NCI-H2196 (cell line): ENCODE measurements around the gene B3GNT4.
"Not testable (repeated sequence)": the region's sequence is repeated elsewhere in the genome, so short reads cannot be mapped to it uniquely, and the experiment has no call there.

Experiments used
- DNase-seq: peaks from one replicate; lab custom pipeline; 2025; ENCODE audit not compliant: unreplicated experiment; lab: John Stamatoyannopoulos, UW

The B3GNT4 gene

GRCh38 chr12:122203301-122204166 is at the start of gene B3GNT4:
B3GNT4 (plus strand) TSS chr12:122203709; CDS start chr12:122204619, 910 bp downstream.
- DNase-seq, result peak; percentile 71

- no peak for DNase-seq
Observed at GRCh38 chr12:122155705-122156104, 47.8 kb upstream of the B3GNT4 start.

GRCh38 chr12:122158700-122159285 is 44.7 kb upstream of the B3GNT4 start:
- no peak for DNase-seq

GRCh38 chr12:122159882-122160281 is 43.6 kb upstream of the B3GNT4 start:
- no peak for DNase-seq

- no peak for DNase-seq
Observed at GRCh38 chr12:122160761-122161160, 42.7 kb upstream of the B3GNT4 start.

GRCh38 chr12:122161682-122162081 is 41.8 kb upstream of the B3GNT4 start:
- no peak for DNase-seq

- DNase-seq, result no peak
Observed at GRCh38 chr12:122162976-122163375, 40.5 kb upstream of the B3GNT4 start.

GRCh38 chr12:122166422-122167349 is 36.8 kb upstream of the B3GNT4 start:
- DNase-seq, result no peak

- DNase-seq, result no peak
Observed at GRCh38 chr12:122167356-122167925, 36.1 kb upstream of the B3GNT4 start.

- DNase-seq, result no peak
Observed at GRCh38 chr12:122168492-122168891, 35.0 kb upstream of the B3GNT4 start.

- DNase-seq, result no peak
Observed at GRCh38 chr12:122171399-122171798, 32.1 kb upstream of the B3GNT4 start.

GRCh38 chr12:122172262-122172939 is 31.1 kb upstream of the B3GNT4 start:
- no peak for DNase-seq

GRCh38 chr12:122174155-122174845 is 29.2 kb upstream of the B3GNT4 start, which contains the start of gene IL31:
IL31 (minus strand) TSS chr12:122174221; CDS start chr12:122174172, 49 bp downstream.
- no peak for DNase-seq

- not testable (repeated sequence) for DNase-seq
Observed at GRCh38 chr12:122176473-122176872, 27.0 kb upstream of the B3GNT4 start.

GRCh38 chr12:122182887-122183587 is 20.5 kb upstream of the B3GNT4 start, which contains the start of gene LRRC43:
LRRC43 (plus strand) TSS chr12:122183123; CDS start chr12:122183145, 22 bp downstream.
- no peak for DNase-seq

- no peak for DNase-seq
Observed at GRCh38 chr12:122183588-122183940, 19.9 kb upstream of the B3GNT4 start.

GRCh38 chr12:122184517-122184916 is 19.0 kb upstream of the B3GNT4 start:
- no peak for DNase-seq

GRCh38 chr12:122185079-122185478 is 18.4 kb upstream of the B3GNT4 start:
- DNase-seq, result no peak

- no peak for DNase-seq
Observed at GRCh38 chr12:122185494-122186082, 17.9 kb upstream of the B3GNT4 start.
